Spinal cord (tissue), 10 donors: ENCODE measurements around the gene RAB7B. TPM values are rescaled to one million over a fixed set of nuclear protein-coding genes. Genes with fewer than 3 reads are reported as not detected.

Experiments used
- DNase-seq, 6 donors: peaks; one replicate each; pipeline versions ENCODE4 v3.0.0 to v3.0.0-alpha.2; 2013 to 2015; ENCODE audit warnings: low spot score in 6 of 6, low read depth in 4 of 6
- H3K27ac ChIP-seq: one replicate; pipeline ENCODE4 v1.5.1; 2013; ENCODE audit warnings: low read depth, low read length, control low read depth
- H3K27me3 ChIP-seq: one replicate; pipeline ENCODE4 v1.6.1; 2013; ENCODE audit warnings: low read length; ENCODE audit not compliant: control insufficient read depth, insufficient read depth
- H3K36me3 ChIP-seq: one replicate; pipeline ENCODE4 v1.6.1; 2013; ENCODE audit warnings: low read length; ENCODE audit not compliant: control insufficient read depth, insufficient read depth
- H3K4me1 ChIP-seq: one replicate; pipeline ENCODE4 v1.6.1; 2013; ENCODE audit warnings: low read length; ENCODE audit not compliant: control insufficient read depth, insufficient read depth
- H3K4me3 ChIP-seq: one replicate; pipeline ENCODE4 v1.5.1; 2013; ENCODE audit warnings: low read depth, low read length, control low read depth
- H3K9me3 ChIP-seq: one replicate; pipeline ENCODE4 v1.6.1; 2013; ENCODE audit warnings: low read length; ENCODE audit not compliant: control insufficient read depth, insufficient read depth
- WGBS: methylation state at CpG from one replicate; pipeline ENCODE4 v1.1.5; 2013; ENCODE audit warnings: missing lambda C conversion rate; ENCODE audit not compliant: insufficient coverage; 5-methylcytosine and 5-hydroxymethylcytosine counted together
- polyA plus RNA-seq, 2 donors: library from polyadenylated mRNA; unstranded; fragments of 120-200 nt; gene quantifications; one replicate each; pipeline ENCODE4 v1.2.1, GENCODE V29; 2013; ENCODE audit not compliant: insufficient read length in 2 of 2
- total RNA-seq, 2 donors: library from RNA; depleted of rRNA in 1 of 2; stranded (reverse); fragments of 120-200 nt in 1 of 2; fragments of >200 nt in 1 of 2; gene quantifications; one replicate each; pipeline versions ENCODE4 v1.2.3 to v1.2.4, GENCODE V29; 2013 to 2014
- donor health status: healthy.

Gene RAB7B
- total and polyA plus RNA-seq, 4 donors: 5.4 to 7.5 (median 6.6) TPM

DNA sequence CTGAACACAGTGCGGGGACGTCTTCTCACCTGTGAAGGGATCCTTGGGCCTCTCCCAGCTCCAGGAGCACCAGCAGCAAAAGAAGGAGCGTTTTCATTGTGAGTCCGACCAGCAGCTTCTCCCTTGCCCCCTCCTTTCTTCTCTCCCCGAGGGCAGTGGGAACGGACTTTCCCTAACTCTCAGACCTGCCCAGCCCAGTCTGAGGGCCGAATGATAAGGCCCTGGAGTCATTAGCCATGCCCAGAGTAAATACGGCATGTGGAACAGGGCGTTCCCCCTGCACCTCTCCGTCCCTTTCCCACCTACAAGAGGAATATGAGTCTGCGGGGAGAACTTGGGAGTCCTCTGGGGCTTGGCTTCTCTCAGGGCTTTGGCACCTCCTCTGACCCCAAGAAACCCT, 20.5 kb upstream of the RAB7B start, which contains the start of gene CTSE:
CTSE (minus strand) TSS at position 201 of the 400 bp plus-strand sequence; CDS start at position 97, 104 bp downstream.
- Histone ChIP-seq H3K4me3 (no peak within 1 kb of the TSS), H3K36me3 (no peaks in the 10 kb centered on the region), H3K9me3 (peaks cover 3% of the 10 kb centered on the region), H3K27ac (no peak within 1 kb of the TSS), H3K27me3 (no peaks in the 10 kb centered on the region), H3K4me1 (no peaks in the 10 kb centered on the region)
- 90% methylated on average over 9 of the region's 11 CpGs for WGBS
- no peak for DNase-seq

DNA sequence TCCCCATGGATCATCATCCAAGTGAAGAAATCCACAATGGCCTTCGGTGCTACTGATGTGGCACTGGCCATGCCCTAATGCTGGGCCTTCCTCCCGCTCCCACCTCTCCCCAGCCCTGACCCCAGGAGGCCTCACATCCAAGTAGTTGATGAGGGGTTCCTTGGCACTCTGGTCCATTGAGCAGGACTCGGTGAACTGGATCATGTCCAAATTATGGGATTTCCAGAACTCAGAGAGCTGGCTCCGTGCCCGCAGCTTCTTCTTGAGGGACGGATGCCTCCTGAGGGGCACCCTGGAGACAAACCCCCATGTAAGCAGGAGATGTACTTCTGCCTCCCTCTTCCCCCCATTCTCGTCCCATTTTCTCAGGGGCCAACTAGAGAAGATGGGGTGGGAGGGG, 19.6 kb upstream of the RAB7B start:
- 84% methylated on average over 5 of the region's 7 CpGs for WGBS
- H3K27me3 ChIP-seq: no peaks in the 10 kb centered on the region
- no peak for DNase-seq
- no peaks in the 10 kb centered on the region for H3K36me3 ChIP-seq
- H3K9me3 ChIP-seq: peaks cover 3% of the 10 kb centered on the region
- H3K4me3 ChIP-seq: no peak overlapping the region
- H3K4me1 ChIP-seq: no peaks in the 10 kb centered on the region
- no peak overlapping the region for H3K27ac ChIP-seq

DNA sequence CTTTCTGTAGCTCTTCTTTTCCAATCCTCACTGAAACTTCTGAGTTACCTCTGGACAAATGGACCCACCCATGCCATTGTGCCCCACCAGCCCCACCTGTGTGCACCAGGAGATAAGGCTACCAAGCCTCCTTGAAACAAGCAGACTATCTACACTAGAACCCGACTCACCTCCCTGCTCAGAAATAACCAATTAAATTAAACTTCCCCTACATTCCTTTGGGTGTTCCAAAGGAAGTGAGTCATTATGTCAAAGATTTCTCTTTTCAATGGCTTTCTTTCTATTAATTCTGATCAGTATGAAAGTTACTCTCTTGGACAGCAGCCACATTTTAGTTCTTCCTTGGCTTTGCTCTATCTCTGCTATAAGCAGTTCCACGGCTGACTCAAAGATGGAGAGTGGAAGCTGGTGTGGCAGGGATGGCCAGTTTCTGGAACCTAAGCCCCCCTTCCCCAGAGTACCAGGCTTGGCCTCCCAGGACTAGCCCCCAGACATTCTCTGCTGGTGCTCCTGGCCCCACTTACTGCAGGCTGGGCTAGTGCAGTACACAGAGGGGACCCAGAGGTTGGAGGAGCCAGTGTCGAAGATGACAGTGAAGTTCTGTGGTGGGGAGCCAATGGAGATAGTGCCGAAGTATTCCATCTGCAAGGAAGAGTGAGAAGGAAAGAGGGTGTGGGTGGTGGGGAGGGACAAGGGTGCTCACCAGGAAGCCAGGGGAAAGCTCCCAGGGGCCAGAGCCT, 18.6 kb upstream of the RAB7B start:
- WGBS: 96% methylated on average over 3 of the region's 4 CpGs
- Histone ChIP-seq H3K4me1 (no peaks in the 10 kb centered on the region), H3K4me3 (no peak overlapping the region), H3K36me3 (no peaks in the 10 kb centered on the region), H3K27ac (no peak overlapping the region), H3K27me3 (no peaks in the 10 kb centered on the region), H3K9me3 (peaks cover 3% of the 10 kb centered on the region)
- DNase-seq: no peak

- Histone ChIP-seq H3K27ac (no peak overlapping the region), H3K9me3 (no peaks in the 10 kb centered on the region), H3K27me3 (no peaks in the 10 kb centered on the region), H3K4me1 (no peaks in the 10 kb centered on the region), H3K4me3 (no peak overlapping the region), H3K36me3 (no peaks in the 10 kb centered on the region)
- WGBS: 92% methylated on average over 9 of the region's 9 CpGs
- DNase-seq: no peak
Measured at GRCh38 chr1:206021008-206021625, 17.9 kb upstream of the RAB7B start.

GRCh38 chr1:206020393-206021007, 17.3 kb upstream of the RAB7B start:
- no peaks in the 10 kb centered on the region for H3K27me3 ChIP-seq
- H3K4me1 ChIP-seq: no peaks in the 10 kb centered on the region
- no peak for DNase-seq
- no peaks in the 10 kb centered on the region for H3K36me3 ChIP-seq
- no peak overlapping the region for H3K4me3 ChIP-seq
- H3K27ac ChIP-seq: no peak overlapping the region
- no peaks in the 10 kb centered on the region for H3K9me3 ChIP-seq
- 96% methylated on average over 4 of the region's 4 CpGs for WGBS

DNA sequence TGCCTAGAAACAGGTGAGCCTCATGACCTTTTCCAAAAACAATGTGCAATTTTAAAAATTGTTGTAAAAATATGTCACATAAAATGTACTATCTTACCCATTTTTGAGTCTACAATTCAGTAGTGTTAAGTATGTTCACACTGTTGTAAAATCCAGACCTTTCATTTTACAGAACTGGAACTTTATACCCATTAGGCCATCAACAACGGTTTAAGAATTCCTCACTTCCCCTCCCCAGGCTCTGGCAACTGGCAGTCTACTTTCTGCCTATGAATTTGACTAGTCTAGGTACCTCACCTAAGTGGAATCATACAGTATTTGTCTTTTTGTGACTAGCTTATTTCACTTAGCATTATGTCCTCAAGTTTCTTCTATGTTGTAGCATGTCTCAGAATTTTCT, 11.9 kb upstream of the RAB7B start:
- WGBS: no CpG with 5 or more reads among the region's 1 CpG
- Histone ChIP-seq H3K36me3 (no peaks in the 10 kb centered on the region), H3K27ac (no peak overlapping the region), H3K4me3 (no peak overlapping the region), H3K9me3 (no peaks in the 10 kb centered on the region), H3K4me1 (no peaks in the 10 kb centered on the region), H3K27me3 (no peaks in the 10 kb centered on the region)
- no peak for DNase-seq

DNA sequence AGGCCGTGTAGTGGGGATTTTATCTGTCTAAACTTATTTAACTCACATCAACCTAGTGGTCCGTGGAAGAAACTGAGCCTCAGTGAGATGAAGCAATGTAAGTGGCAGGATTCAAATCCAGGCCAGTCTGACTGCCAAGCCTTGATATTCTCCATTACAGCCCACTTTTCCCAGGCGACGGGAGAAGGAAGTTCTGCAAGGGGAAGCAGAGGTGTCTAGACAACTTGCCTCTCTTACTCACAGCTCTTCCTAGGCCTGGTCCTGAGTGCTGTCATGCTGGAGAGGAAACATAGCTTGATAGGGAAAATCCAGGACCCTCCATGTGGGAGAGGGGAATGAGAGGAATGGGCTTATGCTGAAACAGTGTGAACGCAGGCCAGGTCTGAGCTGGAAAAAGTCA, 11.4 kb upstream of the RAB7B start:
- H3K36me3 ChIP-seq: no peaks in the 10 kb centered on the region
- H3K27ac ChIP-seq: no peak overlapping the region
- H3K4me3 ChIP-seq: no peak overlapping the region
- 100% methylated on average over 1 of the region's 5 CpGs for WGBS
- no peaks in the 10 kb centered on the region for H3K9me3 ChIP-seq
- DNase-seq: no peak
- no peaks in the 10 kb centered on the region for H3K4me1 ChIP-seq
- H3K27me3 ChIP-seq: no peaks in the 10 kb centered on the region

DNA sequence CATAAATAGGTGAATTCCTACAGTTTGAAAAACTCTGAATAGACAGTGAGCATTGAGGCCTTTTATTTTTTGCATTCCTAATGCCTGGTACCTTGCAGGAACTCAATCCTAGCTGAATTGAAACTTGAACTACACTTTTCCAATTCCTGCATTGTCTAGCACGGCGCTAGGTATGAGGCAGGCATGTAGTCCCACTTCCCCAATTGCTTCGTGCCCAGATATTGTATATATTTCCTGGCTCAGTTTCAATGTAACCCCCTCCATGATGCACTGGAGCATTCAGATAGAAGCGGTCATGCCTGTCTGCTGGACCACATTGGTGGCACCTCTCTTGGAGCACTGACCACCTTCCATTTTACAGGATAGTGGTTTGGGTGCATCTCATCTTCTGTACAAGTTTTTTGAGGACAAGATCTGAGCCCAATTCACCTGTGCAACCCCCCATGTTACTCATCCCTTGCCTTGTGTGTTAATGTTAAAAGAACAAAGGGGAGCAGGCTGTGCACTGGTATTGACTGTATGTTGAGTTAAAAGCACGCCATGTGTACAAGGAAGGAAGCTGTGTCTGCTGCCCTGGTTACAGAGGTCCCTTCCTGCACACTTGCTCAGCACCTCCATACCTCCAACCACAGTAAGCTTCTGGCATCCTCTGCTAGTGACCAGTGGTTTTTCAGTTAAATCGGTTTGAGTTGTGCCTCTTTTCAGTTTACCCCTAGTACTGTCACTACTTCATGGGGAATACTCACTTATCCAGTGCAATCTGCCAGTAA, 10.0 kb upstream of the RAB7B start:
- Histone ChIP-seq H3K27me3 (no peaks in the 10 kb centered on the region), H3K4me3 (no peak overlapping the region), H3K4me1 (no peaks in the 10 kb centered on the region), H3K9me3 (no peaks in the 10 kb centered on the region), H3K36me3 (no peaks in the 10 kb centered on the region), H3K27ac (no peak overlapping the region)
- 100% methylated on average over 4 of the region's 6 CpGs for WGBS
- no peak for DNase-seq

- Histone ChIP-seq H3K4me3 (no peak overlapping the region), H3K27ac (no peak overlapping the region), H3K4me1 (no peaks in the 10 kb centered on the region), H3K9me3 (no peaks in the 10 kb centered on the region), H3K36me3 (no peaks in the 10 kb centered on the region), H3K27me3 (no peaks in the 10 kb centered on the region)
- DNase-seq: no peak
- WGBS: 79% methylated on average over 17 of the region's 17 CpGs
Measured at GRCh38 chr1:206012086-206012859, 9.1 kb upstream of the RAB7B start.
